DMS153 treated with DMSO at 0.1 percent for 48 hours (cell line): ENCODE measurements around the gene NUBP1.
"Not testable (repeated sequence)": the region's sequence is repeated elsewhere in the genome, so short reads cannot be mapped to it uniquely, and the experiment has no call there.

Experiments
- DNase-seq: peaks from one replicate; lab custom pipeline; 2025; ENCODE audit not compliant: unreplicated experiment; lab: John Stamatoyannopoulos, UW

NUBP1 gene

GRCh38 chr16:10750793-10751192 is 7.2 kb downstream of the NUBP1 start:
- no peak for DNase-seq

GRCh38 chr16:10751291-10751697 is 7.7 kb downstream of the NUBP1 start:
- no peak for DNase-seq

DNA sequence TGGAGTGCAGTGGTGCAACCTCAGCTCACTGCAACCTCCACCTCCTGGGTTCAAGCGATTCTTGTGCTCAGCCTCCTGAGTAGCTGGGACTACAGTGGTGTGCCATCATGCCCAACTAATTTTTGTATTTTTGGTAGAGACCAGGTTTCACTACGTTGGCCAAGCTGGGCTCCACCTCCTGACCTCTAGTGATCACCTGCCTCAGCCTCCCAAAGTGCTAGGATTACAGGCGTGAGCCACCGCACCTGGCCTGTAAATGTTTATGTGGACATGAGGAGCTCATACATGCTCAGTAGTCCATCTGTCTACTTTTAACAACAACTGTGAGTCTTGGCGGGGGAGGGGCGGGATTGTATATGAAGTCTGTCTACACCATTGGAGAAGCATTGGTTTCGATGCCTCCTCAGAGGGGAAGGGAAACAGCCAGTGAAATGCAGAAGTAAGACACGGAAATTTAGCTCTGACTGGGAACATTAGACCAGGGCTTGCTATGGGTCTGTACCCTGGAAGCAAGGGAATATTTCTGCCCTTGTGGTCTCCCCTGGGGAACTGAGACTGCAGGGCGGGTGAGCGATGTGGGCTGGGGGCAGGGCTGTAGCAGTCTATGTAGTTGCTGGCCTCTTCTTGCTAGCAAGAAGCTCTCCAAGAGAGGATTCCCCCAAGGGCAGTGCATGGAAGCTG is 9.3 kb downstream of the NUBP1 start:
- DNase-seq, result no peak

DNA sequence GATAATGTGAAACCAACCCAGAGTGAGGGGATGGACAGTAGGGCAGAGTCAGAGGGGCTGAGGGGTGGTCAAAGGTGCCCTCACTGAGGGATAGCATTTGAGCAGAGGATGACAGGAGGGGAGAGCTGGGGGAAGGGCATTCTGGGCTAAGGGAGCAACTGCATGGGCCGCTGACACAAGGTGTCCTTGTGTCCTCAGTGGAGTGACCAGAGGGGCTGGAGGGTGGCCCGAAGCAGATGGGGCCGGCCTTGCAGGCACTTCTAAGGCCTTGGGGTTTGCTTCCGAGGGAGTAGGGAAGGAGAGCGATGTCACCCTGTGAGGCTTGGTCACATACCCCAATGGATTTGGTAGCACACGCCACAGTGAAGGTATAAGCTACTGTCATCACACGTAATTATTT is 10.0 kb downstream of the NUBP1 start:
- no peak for DNase-seq

DNA sequence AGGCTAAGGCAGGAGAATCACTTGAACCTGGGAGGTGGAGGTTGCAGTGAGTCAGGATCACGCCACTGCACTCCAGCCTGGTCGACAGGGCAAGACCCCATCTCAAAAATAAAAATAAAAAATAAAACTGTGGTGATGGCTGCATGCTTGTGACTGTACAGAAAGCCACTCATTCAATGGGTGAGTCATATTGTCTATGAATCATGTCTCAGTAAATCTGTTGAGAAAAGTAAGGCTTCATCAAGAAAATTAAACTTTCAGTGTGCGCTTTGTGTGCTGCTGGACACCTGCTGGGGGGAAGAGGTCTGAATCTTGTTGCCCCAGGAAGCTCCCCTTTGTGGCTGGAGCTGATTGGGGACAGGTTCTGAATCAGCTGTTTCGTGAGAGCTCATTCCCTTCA is 11.3 kb downstream of the NUBP1 start:
- no peak for DNase-seq

DNA sequence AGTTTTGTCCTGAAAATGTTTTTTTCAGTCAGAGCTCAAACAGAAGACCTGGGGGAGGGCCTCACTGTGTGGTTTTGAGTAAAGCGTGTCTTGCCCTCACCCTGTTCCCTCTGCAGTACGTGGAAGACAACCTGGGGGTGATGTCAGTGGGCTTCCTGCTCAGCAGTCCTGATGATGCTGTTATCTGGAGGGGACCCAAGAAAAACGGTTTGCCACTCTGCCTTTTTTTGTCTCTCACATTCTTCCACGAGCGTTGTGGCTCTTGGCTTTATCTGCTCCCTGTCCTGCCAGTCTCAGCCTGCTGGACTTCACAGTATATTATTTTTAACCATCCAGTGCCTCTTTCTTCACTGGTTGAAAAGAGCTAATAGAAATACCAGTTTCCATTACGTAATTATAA is 12.9 kb downstream of the NUBP1 start:
- DNase-seq, result no peak

DNA sequence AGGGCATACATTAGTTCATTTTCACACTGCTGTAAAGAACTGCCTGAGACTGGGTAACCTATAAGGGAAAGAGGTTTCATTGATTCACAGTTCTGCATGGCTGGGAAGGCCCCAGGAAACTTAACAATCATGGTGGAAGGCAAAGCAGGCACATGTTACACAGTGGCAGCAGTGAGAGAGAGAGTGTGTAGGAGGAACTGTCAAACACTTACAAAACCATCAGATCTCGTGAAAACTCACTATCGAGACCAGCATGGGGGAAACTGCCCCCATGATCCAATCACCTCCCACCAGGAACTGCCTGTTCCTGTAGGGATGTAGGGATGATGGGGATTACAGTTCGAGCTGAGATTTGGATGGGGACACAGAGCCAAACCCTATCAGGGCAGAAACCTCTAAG is 17.2 kb downstream of the NUBP1 start:
- DNase-seq, result no peak

- no peak for DNase-seq
Observed at GRCh38 chr16:10761373-10761772, 17.7 kb downstream of the NUBP1 start.

DNA sequence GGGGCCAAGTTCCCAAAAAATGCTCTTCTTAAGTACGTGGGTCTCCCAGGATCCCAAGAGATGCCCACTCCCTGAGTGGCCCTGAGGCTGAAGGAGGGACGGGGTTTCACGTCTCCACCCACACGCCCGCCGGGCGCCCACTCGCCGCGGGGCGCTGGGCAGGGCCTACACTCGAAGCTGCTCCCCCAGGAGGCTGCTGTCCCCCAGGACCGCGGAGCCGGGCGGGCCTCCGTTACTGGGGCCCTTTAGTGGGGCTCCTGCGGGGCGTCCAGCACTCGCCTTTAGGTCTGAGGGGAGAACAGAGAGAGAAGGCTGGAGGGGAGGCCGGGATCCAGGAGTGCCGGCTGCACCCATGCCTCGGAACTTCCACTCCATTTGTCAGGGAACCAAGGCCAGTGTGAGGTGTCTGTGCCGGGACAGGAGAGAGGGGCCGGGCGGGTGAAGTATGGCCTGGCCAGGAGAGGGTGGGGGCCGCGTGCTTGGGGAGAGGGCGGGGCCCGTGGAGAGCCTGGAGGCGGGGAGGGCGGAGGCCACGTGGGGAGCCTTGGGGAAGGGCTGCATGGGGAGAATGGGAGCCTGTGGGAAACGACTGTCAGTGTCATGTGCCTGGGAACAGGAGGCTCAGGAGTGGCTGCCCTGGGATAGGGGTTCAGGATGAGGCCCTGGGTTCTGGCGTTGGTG is 18.8 kb downstream of the NUBP1 start:
- no peak for DNase-seq

- no peak for DNase-seq
Observed at GRCh38 chr16:10763456-10763855, 19.8 kb downstream of the NUBP1 start.

DNA sequence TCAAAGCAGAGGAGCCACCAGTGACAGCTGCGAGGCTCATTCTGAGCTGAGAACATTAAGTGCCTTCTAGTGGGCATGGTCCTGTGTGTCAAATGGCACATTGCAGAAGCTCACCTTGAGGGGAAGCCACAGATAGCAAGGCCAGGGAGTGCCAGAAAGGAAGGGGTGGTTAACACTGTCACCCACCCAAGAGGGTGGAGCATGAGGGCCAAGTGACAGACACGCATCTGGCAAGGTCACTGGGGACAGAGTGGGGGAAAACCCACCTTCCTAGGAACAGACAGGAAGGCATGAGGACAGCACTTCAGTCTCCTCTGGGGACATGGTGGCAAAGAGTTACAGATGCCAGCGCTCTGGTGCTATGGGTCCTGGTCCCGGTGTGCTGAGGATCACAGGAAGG is 22.1 kb downstream of the NUBP1 start:
- DNase-seq, result no peak

GRCh38 chr16:10767127-10767526 is 23.5 kb downstream of the NUBP1 start:
- no peak for DNase-seq

DNA sequence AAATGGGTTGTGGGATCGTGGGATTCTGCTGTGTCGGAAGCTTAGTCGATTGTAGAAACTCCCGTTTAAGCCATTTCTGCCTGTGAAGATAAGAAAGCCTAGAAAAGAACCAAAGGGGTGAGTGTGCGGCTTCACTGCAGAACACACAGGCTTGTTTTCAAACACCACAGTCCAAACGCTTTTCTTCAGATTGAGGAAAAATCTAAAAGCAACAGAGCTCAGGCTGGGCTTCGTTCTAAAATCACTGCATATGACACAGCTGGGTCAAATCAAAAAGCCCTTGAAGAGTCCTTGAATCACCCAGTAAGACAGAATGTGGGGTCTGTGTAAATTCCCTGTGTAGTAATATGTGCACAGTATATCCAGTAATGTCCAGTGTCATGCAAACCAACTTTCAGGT is 25.7 kb downstream of the NUBP1 start:
- no peak for DNase-seq

DNA sequence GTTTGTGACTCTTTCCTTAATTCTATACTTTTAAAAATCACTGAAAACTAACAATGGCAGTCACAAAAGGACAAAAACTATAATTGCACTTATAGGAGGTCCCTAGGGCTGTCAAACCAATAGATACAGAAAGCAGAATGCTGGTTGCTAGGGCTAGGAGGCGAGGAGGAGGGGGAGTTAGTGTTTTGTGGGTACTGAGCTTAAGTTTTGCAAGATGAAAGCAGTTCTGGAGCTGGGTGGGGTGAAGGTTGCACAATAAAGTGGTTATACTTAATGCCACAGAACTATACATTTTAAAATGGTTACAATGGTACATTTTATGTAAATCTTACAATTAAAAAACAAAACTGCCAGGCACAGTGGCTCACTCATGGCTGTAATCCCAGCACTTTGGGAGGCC is 27.3 kb downstream of the NUBP1 start:
- no peak for DNase-seq

GRCh38 chr16:10776280-10776679 is 32.6 kb downstream of the NUBP1 start:
- no peak for DNase-seq

- DNase-seq, result not testable (repeated sequence)
Observed at GRCh38 chr16:10776923-10777322, 33.3 kb downstream of the NUBP1 start.

GRCh38 chr16:10777356-10777755 is 33.7 kb downstream of the NUBP1 start:
- DNase-seq, result no peak

DNA sequence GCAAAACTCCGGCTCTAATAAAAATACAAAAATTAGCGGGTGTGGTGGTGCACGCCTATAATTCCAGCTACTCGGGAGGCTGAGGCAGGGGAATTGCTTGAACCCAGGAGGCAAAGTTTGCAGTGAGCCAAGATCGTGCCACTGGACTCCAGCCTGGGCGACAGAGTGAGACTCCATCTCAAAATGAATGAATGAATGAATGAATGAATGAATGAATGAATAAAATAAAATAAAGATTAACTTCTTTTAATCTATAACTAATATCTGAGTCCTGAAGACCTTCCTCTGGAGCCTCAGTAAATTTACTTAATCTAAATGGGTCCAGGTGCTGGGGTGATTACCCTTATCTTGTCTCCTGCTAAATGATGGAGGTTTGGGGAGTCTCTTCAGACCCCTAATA is 36.3 kb downstream of the NUBP1 start:
- not testable (repeated sequence) for DNase-seq

DNA sequence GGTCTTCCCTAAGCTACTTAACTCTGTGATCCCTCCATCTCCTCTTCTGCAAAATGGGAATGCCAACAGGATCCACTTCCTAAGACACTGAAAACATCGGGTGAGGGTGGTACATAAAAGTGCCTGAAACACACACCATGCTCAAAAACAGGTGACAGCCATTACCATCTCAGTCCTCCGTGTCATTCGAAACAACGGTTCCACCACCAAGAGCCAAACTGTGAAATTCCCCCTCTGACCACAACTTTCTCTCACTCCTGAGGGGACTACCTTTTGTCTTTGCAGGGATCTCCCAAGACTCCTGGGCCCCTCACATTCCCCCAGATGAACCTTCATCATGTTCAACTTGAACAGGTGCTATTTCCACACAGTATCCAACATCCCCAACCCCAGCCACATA is 37.0 kb downstream of the NUBP1 start:
- DNase-seq, result no peak

DNA sequence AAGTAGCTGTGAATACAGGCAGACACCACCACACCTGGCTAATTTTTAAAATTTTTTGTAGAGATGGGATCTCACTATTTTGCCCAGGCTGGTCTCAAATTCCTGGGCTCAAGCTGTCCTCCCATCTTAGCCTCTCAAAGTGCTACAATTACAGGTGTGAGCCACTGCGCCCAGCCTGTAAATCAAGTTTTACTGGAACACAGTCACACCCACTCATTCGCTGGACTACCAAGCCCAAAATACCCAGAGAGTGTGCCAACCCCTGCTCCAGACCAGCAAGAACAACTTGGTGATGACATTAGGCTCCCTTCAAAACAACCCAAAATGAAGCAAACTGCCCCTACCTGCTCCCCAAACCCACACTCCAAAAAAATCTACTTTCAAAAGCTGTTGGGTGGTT is 39.0 kb downstream of the NUBP1 start:
- DNase-seq, result no peak

- DNase-seq, result no peak
Observed at GRCh38 chr16:10787304-10787703, 43.7 kb downstream of the NUBP1 start.

- DNase-seq, result not testable (repeated sequence)
Observed at GRCh38 chr16:10788630-10789029, 45.0 kb downstream of the NUBP1 start.

DNA sequence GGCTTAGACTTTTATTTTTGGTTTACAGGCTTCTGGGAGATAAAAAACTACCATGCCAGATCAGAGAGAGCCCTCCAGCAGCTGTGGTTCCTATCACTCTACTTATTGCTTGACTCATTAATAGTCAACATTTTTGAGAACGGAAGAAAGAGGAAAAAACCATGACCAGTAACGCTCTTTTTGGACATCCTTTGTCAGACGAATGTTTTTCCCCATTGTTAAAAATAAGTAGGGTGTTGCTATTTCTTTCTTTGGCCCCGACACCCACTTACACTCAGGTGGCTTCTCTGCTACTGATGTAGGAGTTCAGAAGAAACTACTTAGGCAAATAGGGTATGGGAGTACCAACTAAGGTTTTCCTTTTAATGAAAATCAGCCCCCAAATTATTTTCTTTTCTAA is 47.4 kb downstream of the NUBP1 start:
- DNase-seq, result no peak
